H9 (cell line): ENCODE results near the gene MAML3. TPM values are rescaled to one million over a fixed set of nuclear protein-coding genes. Genes with fewer than 3 reads are reported as not detected.

Experiments used
- DNase-seq: peaks from one replicate; pipeline ENCODE4 v3.0.0-alpha.2; 2017
- H2AFZ ChIP-seq: one replicate; pipeline ENCODE4 v1.6.1; 2013; ENCODE audit warnings: mild to moderate bottlenecking, low read length, control low read depth, moderate library complexity
- H2AK5ac ChIP-seq: 2 replicates; pipeline ENCODE4 v1.6.1; 2013; ENCODE audit warnings: low read length, control low read depth, mixed read lengths; ENCODE audit not compliant: insufficient read length
- H2BK120ac ChIP-seq: one replicate; pipeline ENCODE4 v1.6.1; 2013; ENCODE audit warnings: low read depth, mild to moderate bottlenecking, low read length, control low read depth, inconsistent platforms; ENCODE audit not compliant: poor library complexity, severe bottlenecking
- H2BK12ac ChIP-seq: 2 replicates; pipeline ENCODE4 v1.6.1; 2013; ENCODE audit warnings: low read length, control low read depth, mixed read lengths, low read depth; ENCODE audit not compliant: insufficient read length
- H2BK15ac ChIP-seq: 2 replicates; pipeline ENCODE4 v1.6.1; 2013; ENCODE audit warnings: low read depth, low read length, control low read depth
- H2BK20ac ChIP-seq: one replicate; pipeline ENCODE4 v1.6.1; 2013; ENCODE audit warnings: low read depth, mild to moderate bottlenecking, low read length, control low read depth, inconsistent platforms; ENCODE audit not compliant: poor library complexity, severe bottlenecking
- H2BK5ac ChIP-seq: 2 replicates; pipeline ENCODE4 v1.6.1; 2013; ENCODE audit warnings: low read length, control low read depth, mixed read lengths; ENCODE audit not compliant: insufficient read length
- H3K14ac ChIP-seq: 2 replicates; pipeline ENCODE4 v1.6.1; 2013; ENCODE audit warnings: low read length, control low read depth; ENCODE audit not compliant: insufficient read depth
- H3K18ac ChIP-seq: 2 replicates; pipeline ENCODE4 v1.6.1; 2013; ENCODE audit warnings: low read depth, mild to moderate bottlenecking, mixed read lengths, low read length, control low read depth; ENCODE audit not compliant: insufficient read length
- H3K23ac ChIP-seq: 2 replicates; pipeline ENCODE4 v1.6.1; 2013; ENCODE audit warnings: low read length, control low read depth, mixed read lengths, low read depth; ENCODE audit not compliant: insufficient read length
- H3K23me2 ChIP-seq: 2 replicates; pipeline ENCODE4 v1.6.1; 2013; ENCODE audit warnings: low read depth, mild to moderate bottlenecking, mixed read lengths, low read length, control low read depth; ENCODE audit not compliant: insufficient read length, poor library complexity, severe bottlenecking
- H3K27ac ChIP-seq: 2 replicates; pipeline ENCODE4 v1.5.1; 2013; ENCODE audit warnings: low read length, control low read depth, mixed read lengths, low read depth; ENCODE audit not compliant: insufficient read length
- H3K27me3 ChIP-seq: 2 replicates; pipeline ENCODE4 v1.6.1; 2013; ENCODE audit warnings: low read length, control low read depth, inconsistent platforms; ENCODE audit not compliant: insufficient read depth
- H3K4ac ChIP-seq: 2 replicates; pipeline ENCODE4 v1.6.1; 2013; ENCODE audit warnings: low read depth, mild to moderate bottlenecking, control low read depth, inconsistent platforms, low read length, moderate library complexity
- H3K4me1 ChIP-seq: 2 replicates; pipeline ENCODE4 v1.6.1; 2013; ENCODE audit warnings: low read length, control low read depth, inconsistent platforms; ENCODE audit not compliant: insufficient read depth
- H3K4me2 ChIP-seq: 2 replicates; pipeline ENCODE4 v1.6.1; 2013; ENCODE audit warnings: low read length, control low read depth, mixed read lengths; ENCODE audit not compliant: insufficient read length, insufficient read depth
- H3K56ac ChIP-seq: 2 replicates; pipeline ENCODE4 v1.6.1; 2013; ENCODE audit warnings: low read depth, mild to moderate bottlenecking, mixed read lengths, low read length, control low read depth; ENCODE audit not compliant: insufficient read length
- H3K79me1 ChIP-seq: 2 replicates; pipeline ENCODE4 v1.6.1; 2013; ENCODE audit warnings: low read depth, mild to moderate bottlenecking, moderate library complexity, low read length, control low read depth, inconsistent platforms; ENCODE audit not compliant: insufficient read depth, poor library complexity, severe bottlenecking
- H3K79me2 ChIP-seq: 2 replicates; pipeline ENCODE4 v1.6.1; 2013; ENCODE audit warnings: low read length, control low read depth, inconsistent platforms; ENCODE audit not compliant: insufficient read depth
- H3K9ac ChIP-seq: 2 replicates; pipeline ENCODE4 v1.6.1; 2013; ENCODE audit warnings: low read length, control low read depth, mixed read lengths; ENCODE audit not compliant: insufficient read length; ENCODE audit errors: extremely low read depth
- H3K9me3 ChIP-seq: one replicate; pipeline ENCODE4 v1.6.1; 2013; ENCODE audit warnings: low read depth, low read length, inconsistent platforms; ENCODE audit not compliant: control insufficient read depth
- H3T11ph ChIP-seq: one replicate; pipeline ENCODE4 v1.6.1; 2013; ENCODE audit warnings: mild to moderate bottlenecking, low read length, control low read depth, inconsistent platforms
- H4K20me1 ChIP-seq: one replicate; pipeline ENCODE4 v1.6.1; 2013; ENCODE audit not compliant: control insufficient read depth, insufficient read length, insufficient read depth
- H4K5ac ChIP-seq: 2 replicates; pipeline ENCODE4 v1.6.1; 2013; ENCODE audit warnings: low read depth, mild to moderate bottlenecking, mixed read lengths, low read length, control low read depth; ENCODE audit not compliant: insufficient read length
- H4K8ac ChIP-seq: replicated peaks from 2 replicates; pipeline ENCODE4 v1.6.1; 2013; ENCODE audit warnings: low read length, control low read depth, mixed read lengths, low read depth; ENCODE audit not compliant: insufficient read length
- H4K91ac ChIP-seq: 2 replicates; pipeline ENCODE4 v1.6.1; 2013; ENCODE audit warnings: low read depth, mild to moderate bottlenecking, moderate library complexity, mixed read lengths, low read length, control low read depth; ENCODE audit not compliant: insufficient read length
- H3K27ac Mint-ChIP-seq, 3 experiments: 2 replicates in 2 of 3; 3 replicates in 1 of 3; pipeline ENCODE4 v1.8.0; 2020 to 2021; ENCODE audit warnings: mixed read lengths in 3 of 3, mild to moderate bottlenecking in 1 of 3, moderate library complexity in 1 of 3
- H3K27me3 Mint-ChIP-seq: 2 replicates; pipeline ENCODE4 v1.8.0; 2021; ENCODE audit warnings: low read depth, mild to moderate bottlenecking, moderate library complexity, mixed read lengths
- H3K36me3 Mint-ChIP-seq, 3 experiments: 2 replicates in 2 of 3; 3 replicates in 1 of 3; pipeline ENCODE4 v1.8.0; 2020 to 2021; ENCODE audit warnings: low read depth in 3 of 3, mixed read lengths in 3 of 3; ENCODE audit not compliant: insufficient read depth in 1 of 3
- H3K4me1 Mint-ChIP-seq, 2 experiments: 2 replicates each; pipeline ENCODE4 v1.8.0; 2020; ENCODE audit warnings: mixed read lengths in 2 of 2
- H3K4me3 Mint-ChIP-seq, 2 experiments: 2 replicates in 1 of 2; 3 replicates in 1 of 2; pipeline ENCODE4 v1.8.0; 2020 to 2021; ENCODE audit warnings: mild to moderate bottlenecking in 2 of 2, mixed read lengths in 2 of 2, moderate library complexity in 1 of 2
- H3K9me3 Mint-ChIP-seq, 2 experiments: 2 replicates in 1 of 2; 3 replicates in 1 of 2; pipeline ENCODE4 v1.8.0; 2020; ENCODE audit warnings: mild to moderate bottlenecking in 2 of 2, mixed read lengths in 2 of 2, moderate library complexity in 1 of 2
- CTCF ChIP-seq: fragments of 200-600 bp; sonication (generic); conservative IDR thresholded peaks from 3 replicates; pipeline ENCODE4 v1.8.0; 2021; ENCODE audit warnings: antibody characterized with exemption, mild to moderate bottlenecking
- WGBS: extraction: QIAGEN DNeasy Blood & Tissue Kit; methylation state at CpG from one replicate; pipeline ENCODE4 v1.1.7; 2013; ENCODE audit warnings: missing lambda C conversion rate, low lambda C conversion rate, mixed read lengths; ENCODE audit not compliant: insufficient read length; ENCODE audit errors: extremely low coverage; 5-methylcytosine and 5-hydroxymethylcytosine counted together
- total RNA-seq: library from RNA; stranded (reverse); gene quantifications from 2 replicates; pipeline ENCODE4 v1.2.1, GENCODE V29; 2021

MAML3 gene
- total RNA-seq, 1 experiment from 2014 or later: 3.9 TPM

DNA sequence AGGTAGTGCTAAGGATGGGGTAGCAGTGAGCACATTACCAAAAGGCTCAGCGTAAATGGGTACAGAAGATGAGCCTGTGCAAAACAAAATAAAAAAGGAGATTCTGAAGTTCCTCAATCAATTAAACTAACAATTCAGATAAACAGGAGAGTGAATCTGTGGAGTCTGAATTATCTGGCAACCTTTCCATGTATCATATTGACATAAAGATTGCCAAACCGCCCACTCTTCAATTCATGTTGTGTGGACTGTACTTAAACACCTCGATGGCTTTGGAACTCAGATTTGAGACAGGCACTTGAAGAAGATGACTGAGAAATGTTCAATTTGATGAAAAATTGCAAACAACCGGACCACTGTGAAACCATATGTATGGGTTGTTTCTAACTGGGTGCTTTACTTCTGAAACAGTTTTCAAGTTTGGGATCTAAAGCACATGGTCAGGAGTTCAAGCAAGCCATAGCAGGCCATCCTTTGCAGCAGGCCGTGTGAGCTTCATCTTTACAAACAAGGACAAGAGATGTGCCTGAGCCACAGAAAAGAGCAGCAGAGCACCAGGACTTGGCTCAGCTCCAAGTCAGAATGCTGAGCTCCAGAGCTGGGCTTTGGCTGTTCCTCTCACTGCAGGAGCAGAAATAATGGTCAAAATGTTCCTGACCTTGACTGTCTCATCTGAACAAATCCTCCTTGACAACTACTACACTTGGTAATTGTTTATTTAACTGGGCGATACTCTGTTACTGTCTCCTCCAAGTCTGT is 380.2 kb downstream of the MAML3 start:
- Histone ChIP-seq H4K20me1 (no peaks in the 10 kb centered on the region), H3K18ac (no peak overlapping the region), H3K56ac (no peak overlapping the region), H3K23ac (no peak overlapping the region), H3K4ac (no peak overlapping the region), H2BK12ac (no peak overlapping the region), H2AFZ (no peak overlapping the region), H3K27me3 (no peaks in the 10 kb centered on the region), H2BK15ac (no peak overlapping the region), H3T11ph (no peak overlapping the region), H3K9ac (no peak overlapping the region), H2BK5ac (no peak overlapping the region), H2AK5ac (no peak overlapping the region), H3K23me2 (no peaks in the 10 kb centered on the region), H4K8ac (no peak overlapping the region), H3K4me2 (no peak overlapping the region), H3K79me2 (no peaks in the 10 kb centered on the region), H4K91ac (no peak overlapping the region), H3K79me1 (no peaks in the 10 kb centered on the region), H4K5ac (no peak overlapping the region), H3K14ac (no peak overlapping the region), H2BK120ac (no peak overlapping the region), H2BK20ac (no peak overlapping the region), H3K9me3 (no peaks in the 10 kb centered on the region), H3K4me1 (0 out of 2 replicates have a peak, but pooled peaks cover 4% of the 10 kb centered on the region), H3K27ac (no peak overlapping the region)
- peaks cover 21 to 28% of the 10 kb centered on the region in 2 experiments for H3K4me1 Mint-ChIP-seq
- peaks cover 7% of the 10 kb centered on the region; the same call in 1 of the 2 replicates for H3K27me3 Mint-ChIP-seq
- no peak for TF ChIP-seq CTCF
- no peak overlapping the region for H3K27ac Mint-ChIP-seq
- no peaks in the 10 kb centered on the region for H3K36me3 Mint-ChIP-seq
- WGBS: no CpG with 5 or more reads among the region's 6 CpGs
- no peak overlapping the region for H3K4me3 Mint-ChIP-seq
- no peaks in the 10 kb centered on the region for H3K9me3 Mint-ChIP-seq
- DNase-seq: no peak
